ENCODE results near the gene MGMT. TPM values are rescaled to one million over a fixed set of nuclear protein-coding genes. Genes with fewer than 3 reads are reported as not detected.
"Not testable (repeated sequence)": the region's sequence is repeated elsewhere in the genome, so short reads cannot be mapped to it uniquely, and the experiment has no call there.

Gene MGMT
- total RNA-seq: 10 to 100 TPM; 17.8 to 19.2 TPM

DNA sequence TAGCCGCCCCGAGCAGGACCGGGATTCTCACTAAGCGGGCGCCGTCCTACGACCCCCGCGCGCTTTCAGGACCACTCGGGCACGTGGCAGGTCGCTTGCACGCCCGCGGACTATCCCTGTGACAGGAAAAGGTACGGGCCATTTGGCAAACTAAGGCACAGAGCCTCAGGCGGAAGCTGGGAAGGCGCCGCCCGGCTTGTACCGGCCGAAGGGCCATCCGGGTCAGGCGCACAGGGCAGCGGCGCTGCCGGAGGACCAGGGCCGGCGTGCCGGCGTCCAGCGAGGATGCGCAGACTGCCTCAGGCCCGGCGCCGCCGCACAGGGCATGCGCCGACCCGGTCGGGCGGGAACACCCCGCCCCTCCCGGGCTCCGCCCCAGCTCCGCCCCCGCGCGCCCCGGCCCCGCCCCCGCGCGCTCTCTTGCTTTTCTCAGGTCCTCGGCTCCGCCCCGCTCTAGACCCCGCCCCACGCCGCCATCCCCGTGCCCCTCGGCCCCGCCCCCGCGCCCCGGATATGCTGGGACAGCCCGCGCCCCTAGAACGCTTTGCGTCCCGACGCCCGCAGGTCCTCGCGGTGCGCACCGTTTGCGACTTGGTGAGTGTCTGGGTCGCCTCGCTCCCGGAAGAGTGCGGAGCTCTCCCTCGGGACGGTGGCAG lies at the start of gene MGMT:
MGMT (plus strand) TSS at position 539 of the 656 bp plus-strand sequence.
- Mint-ChIP-seq H3K4me1 (ENCODE audit: low read depth) (peaks cover 17% of the 10 kb centered on the region), H3K27me3 (ENCODE audit: low read depth) (no peaks in the 10 kb centered on the region), H3K9me3 (no peaks in the 10 kb centered on the region), H3K27ac (peak within 1 kb of the TSS; percentile 73), H3K4me3 (peak within 1 kb of the TSS; percentile 83 to 91), H3K36me3 (ENCODE audit: insufficient read depth in 2 of 2) (no peaks in the 10 kb centered on the region)
- DNase-seq: peak; percentile 98 to 99
- peak; percentile 97 to 98 for ATAC-seq (replicated peaks in 1 of 2)

DNA sequence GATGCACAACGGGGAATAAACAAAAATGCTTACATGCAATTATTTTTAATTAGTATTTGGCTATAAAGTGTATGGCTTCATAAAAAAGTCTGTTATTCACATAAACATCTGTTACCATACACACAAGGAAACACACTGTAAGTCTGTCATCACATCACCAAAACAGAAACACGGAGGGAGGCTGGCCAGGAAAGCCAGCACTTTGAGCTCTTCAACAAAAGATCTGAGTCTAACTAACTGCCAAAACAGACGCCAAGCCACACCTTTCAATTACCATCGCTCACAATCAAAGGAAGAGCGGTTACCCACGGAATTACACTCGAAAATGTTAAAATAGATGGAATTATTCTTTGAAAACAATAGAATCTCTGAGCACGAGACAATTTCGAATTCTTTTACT lies 49.2 kb upstream of the MGMT start:
- H3K36me3 Mint-ChIP-seq (ENCODE audit: insufficient read depth in 2 of 2): no peaks in the 10 kb centered on the region
- no peak overlapping the region for H3K27ac Mint-ChIP-seq
- ATAC-seq (replicated peaks in 1 of 2): no peak
- peaks cover 8% of the 10 kb centered on the region for H3K27me3 Mint-ChIP-seq (ENCODE audit: low read depth)
- H3K9me3 Mint-ChIP-seq: no peaks in the 10 kb centered on the region
- H3K4me1 Mint-ChIP-seq (ENCODE audit: low read depth): no peaks in the 10 kb centered on the region
- H3K4me3 Mint-ChIP-seq: no peak overlapping the region
- DNase-seq: no peak

DNA sequence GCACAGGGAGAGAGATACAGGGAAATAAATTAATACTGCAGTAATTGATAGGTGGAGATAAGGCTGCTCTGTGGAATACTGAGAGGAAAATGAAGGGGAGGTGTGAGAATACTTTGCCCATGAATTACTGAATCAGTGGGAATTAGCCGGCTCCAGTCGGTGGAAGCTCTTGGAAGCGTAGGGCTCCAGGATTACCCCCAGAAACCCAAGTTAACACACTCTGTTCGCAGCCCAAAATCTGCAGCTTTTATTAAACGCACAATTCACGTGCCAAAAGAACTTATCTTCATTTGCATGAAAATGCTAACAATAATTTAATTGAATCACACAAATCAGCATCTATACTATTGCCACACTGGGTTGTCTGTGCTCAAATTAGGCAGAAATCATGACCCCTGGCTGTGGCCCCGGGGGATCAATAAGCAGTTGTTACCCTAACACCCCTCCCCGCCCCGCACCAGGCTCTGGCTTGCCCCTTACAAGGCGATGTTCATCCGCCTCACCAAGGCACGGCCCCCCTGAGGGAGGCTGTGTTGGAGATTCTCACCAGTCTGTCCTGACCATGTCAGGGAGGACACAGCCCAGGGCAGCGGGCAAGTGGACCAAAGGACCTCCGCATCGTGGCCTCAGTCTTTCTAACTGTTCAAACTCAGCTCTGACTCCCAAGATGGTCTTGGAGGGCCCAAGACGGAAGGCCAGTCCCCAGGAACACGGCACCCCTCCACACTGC lies 48.4 kb upstream of the MGMT start:
- no peak for ATAC-seq (replicated peaks in 1 of 2)
- Mint-ChIP-seq H3K9me3 (no peaks in the 10 kb centered on the region), H3K27ac (no peak overlapping the region)

DNA sequence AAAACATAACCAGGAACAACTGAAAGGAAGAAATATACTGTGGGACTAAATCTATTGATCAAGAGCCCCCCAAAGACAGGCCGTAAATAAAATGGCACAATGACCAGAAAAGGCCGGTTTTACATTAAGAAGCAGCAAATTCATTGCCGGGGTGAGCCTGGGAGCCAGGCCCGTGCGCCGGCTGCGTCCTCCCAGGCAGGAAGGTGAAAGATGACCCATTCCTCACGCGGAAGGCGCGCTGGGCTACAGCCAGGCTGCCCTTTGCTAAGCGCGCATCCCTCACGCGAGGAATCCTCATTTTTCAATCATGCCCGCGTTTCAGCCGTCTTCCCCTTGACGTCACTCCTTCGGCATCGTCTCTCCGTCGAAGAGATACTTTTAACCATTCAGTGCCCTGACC lies 47.6 kb upstream of the MGMT start:
- ATAC-seq (replicated peaks in 1 of 2): no peak
- Mint-ChIP-seq H3K4me3 (no peak overlapping the region), H3K27ac (no peak overlapping the region), H3K27me3 (ENCODE audit: low read depth) (peaks cover 10% of the 10 kb centered on the region), H3K36me3 (ENCODE audit: insufficient read depth in 2 of 2) (no peaks in the 10 kb centered on the region), H3K4me1 (ENCODE audit: low read depth) (no peaks in the 10 kb centered on the region), H3K9me3 (no peaks in the 10 kb centered on the region)
- DNase-seq: no peak

More for the DNA sequence above, 48.4 kb upstream of the MGMT start:
- H3K4me1 Mint-ChIP-seq (ENCODE audit: low read depth): no peaks in the 10 kb centered on the region
- peaks cover 10% of the 10 kb centered on the region for H3K27me3 Mint-ChIP-seq (ENCODE audit: low read depth)
- DNase-seq: no peak
- H3K4me3 Mint-ChIP-seq: no peak overlapping the region
- H3K36me3 Mint-ChIP-seq (ENCODE audit: insufficient read depth in 2 of 2): no peaks in the 10 kb centered on the region

DNA sequence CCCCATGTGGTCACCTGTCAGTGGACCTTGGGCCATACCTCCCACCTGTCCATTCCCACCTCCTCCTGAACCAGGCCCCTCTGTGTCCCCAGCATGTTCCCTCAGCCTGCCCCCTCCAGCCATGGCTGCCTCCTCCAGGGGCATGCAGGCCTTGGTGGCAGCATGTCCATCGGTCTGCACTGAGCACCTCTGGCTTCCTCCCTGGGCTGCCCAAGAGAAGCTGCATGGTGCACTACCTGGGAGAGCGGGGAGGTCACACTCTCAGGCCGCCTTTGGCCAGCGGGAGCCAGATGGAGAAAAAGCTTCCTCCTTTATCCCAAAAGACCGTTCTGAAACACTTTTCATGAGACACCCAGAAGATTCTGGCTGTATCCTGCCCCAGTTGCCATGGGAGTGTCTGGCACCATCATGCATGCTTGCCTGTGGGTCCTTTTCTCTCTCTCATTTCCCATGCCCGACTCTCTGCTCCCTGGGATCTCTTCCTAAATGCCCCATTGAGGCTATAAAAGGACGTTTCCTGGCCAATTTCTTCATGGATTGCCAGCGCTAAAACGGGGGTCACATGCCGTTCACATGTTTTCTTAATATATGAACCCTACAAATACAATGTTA lies 45.5 kb upstream of the MGMT start:
- Mint-ChIP-seq H3K4me1 (ENCODE audit: low read depth) (no peaks in the 10 kb centered on the region), H3K4me3 (no peak overlapping the region), H3K9me3 (no peaks in the 10 kb centered on the region), H3K36me3 (ENCODE audit: insufficient read depth in 2 of 2) (no peaks in the 10 kb centered on the region), H3K27ac (no peak overlapping the region), H3K27me3 (ENCODE audit: low read depth) (peaks cover 10% of the 10 kb centered on the region)
- no peak for ATAC-seq (replicated peaks in 1 of 2)
- no peak for DNase-seq

DNA sequence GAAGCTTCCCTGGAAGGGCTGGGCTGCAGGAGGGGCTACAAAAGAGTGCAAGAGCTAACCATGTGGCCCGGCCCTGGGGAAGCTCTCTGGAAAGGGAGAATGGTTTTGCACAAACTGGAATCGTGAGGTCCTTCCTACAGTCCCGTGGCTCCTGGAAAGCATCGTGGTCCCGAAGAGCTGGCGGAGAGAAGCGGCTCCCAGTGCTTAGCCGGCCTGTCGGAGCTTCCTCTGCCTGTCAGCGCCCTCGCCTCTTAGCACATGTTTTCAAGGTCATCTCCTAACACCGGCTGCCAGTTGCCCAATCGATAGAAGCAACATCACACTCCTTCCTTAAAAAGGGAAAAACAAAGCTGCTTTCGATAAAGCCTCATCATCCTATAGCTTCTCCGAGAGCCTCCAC lies 42.1 kb upstream of the MGMT start:
- no peaks in the 10 kb centered on the region for H3K9me3 Mint-ChIP-seq
- ATAC-seq (replicated peaks in 1 of 2): no peak
- H3K27me3 Mint-ChIP-seq (ENCODE audit: low read depth): peaks cover 15% of the 10 kb centered on the region
- H3K4me3 Mint-ChIP-seq: no peak overlapping the region
- H3K27ac Mint-ChIP-seq: no peak overlapping the region
- H3K36me3 Mint-ChIP-seq (ENCODE audit: insufficient read depth in 2 of 2): no peaks in the 10 kb centered on the region
- no peaks in the 10 kb centered on the region for H3K4me1 Mint-ChIP-seq (ENCODE audit: low read depth)
- no peak for DNase-seq

DNA sequence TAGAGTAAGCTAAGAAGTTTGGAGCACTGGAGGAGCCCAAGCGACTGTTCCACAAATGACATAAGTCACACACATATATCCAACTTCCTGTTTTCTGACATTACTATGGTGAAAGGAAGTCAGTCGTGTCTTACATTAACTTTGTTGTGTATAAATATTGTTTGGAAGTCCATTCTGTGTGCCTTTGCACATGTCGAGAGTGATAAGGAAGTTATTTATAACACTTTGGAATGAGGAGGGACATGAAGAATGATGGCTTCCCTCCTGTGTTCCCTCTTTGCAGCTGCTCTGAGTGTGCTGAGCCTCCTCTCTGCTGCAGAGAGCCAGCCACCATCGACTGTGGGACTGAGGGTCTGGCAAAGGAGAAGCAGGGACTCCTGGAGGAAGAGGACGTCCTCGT lies 40.4 kb upstream of the MGMT start:
- Mint-ChIP-seq H3K9me3 (no peaks in the 10 kb centered on the region), H3K4me3 (no peak overlapping the region), H3K27me3 (ENCODE audit: low read depth) (peaks cover 15% of the 10 kb centered on the region), H3K36me3 (ENCODE audit: insufficient read depth in 2 of 2) (no peaks in the 10 kb centered on the region), H3K27ac (no peak overlapping the region), H3K4me1 (ENCODE audit: low read depth) (no peaks in the 10 kb centered on the region)
- DNase-seq (no peak), ATAC-seq (replicated peaks in 1 of 2) (no peak)

DNA sequence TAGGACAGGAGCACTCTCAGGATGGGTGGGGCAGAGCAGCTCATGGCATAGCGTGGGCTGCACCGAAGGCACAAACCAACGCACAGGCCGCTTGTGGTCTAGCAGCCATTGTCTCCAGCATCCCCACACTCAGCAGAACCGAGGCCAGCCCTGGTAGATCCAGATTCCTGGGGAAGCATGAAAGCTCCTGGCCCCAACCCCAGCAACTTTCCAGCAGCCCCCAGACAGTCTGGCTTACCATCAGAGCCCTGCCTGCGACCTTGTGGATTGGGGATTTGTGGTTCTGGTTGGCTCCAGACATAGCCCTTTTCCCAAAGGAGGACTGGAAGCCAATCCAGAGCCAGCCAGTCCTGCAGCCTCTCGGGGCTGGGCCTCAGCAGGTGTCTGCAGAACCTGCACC lies 33.8 kb upstream of the MGMT start:
- Mint-ChIP-seq H3K27me3 (ENCODE audit: low read depth) (peaks cover 5% of the 10 kb centered on the region), H3K4me3 (no peak overlapping the region), H3K9me3 (no peaks in the 10 kb centered on the region), H3K36me3 (ENCODE audit: insufficient read depth in 2 of 2) (no peaks in the 10 kb centered on the region), H3K4me1 (ENCODE audit: low read depth) (no peaks in the 10 kb centered on the region), H3K27ac (no peak overlapping the region)
- ATAC-seq (replicated peaks in 1 of 2) (no peak), DNase-seq (no peak)

DNA sequence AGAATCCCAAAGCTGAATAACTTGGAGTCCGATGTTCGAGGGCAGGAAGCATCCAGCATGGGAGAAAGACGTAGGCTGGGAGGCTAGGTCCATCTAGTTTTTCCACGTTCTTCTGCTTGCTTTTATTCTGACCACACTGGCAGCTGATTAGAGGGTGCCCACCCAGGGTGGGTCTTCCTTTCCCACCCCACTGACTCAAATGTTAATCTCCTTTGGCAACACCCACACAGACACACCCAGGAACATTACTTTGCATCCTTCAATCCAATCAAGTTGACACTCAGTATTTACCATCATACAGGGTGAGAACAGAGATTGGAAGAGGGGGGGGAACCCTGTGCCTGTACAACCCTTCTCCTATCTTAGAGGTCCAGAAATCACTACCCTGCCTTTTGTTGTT lies 31.3 kb upstream of the MGMT start:
- ATAC-seq (replicated peaks in 1 of 2); H3K27me3 Mint-ChIP-seq (ENCODE audit: low read depth); H3K4me3 Mint-ChIP-seq: not testable (repeated sequence)

DNA sequence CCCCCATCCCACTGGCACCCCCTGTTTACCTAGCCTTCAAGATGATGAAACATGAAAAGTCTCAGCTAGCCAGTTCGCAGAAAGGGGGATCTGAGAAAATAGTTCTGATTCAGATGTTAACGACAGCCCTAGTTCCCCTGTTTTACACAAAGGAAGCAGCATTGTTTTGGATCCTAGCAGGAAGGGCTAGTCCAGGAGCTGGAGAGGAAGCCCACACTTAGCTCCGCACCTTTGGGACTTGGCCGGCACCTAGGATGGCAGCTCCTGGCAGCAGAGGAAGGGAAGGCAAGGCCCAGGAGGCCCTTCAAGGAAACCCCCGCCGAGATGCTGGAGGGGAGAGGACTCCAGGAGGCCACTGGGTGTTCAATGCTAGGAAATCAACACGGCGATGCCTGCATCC lies 29.0 kb upstream of the MGMT start:
- H3K27ac Mint-ChIP-seq: no peak overlapping the region
- H3K9me3 Mint-ChIP-seq: no peaks in the 10 kb centered on the region
- no peaks in the 10 kb centered on the region for H3K36me3 Mint-ChIP-seq (ENCODE audit: insufficient read depth in 2 of 2)
- ATAC-seq (replicated peaks in 1 of 2) (no peak), DNase-seq (no peak)
- H3K4me3 Mint-ChIP-seq: no peak overlapping the region
- no peaks in the 10 kb centered on the region for H3K4me1 Mint-ChIP-seq (ENCODE audit: low read depth)
- peaks cover 6% of the 10 kb centered on the region for H3K27me3 Mint-ChIP-seq (ENCODE audit: low read depth)

More for the DNA sequence above, 31.3 kb upstream of the MGMT start:
- not testable (repeated sequence) for DNase-seq; H3K9me3 Mint-ChIP-seq; H3K27ac Mint-ChIP-seq; H3K4me1 Mint-ChIP-seq (ENCODE audit: low read depth); H3K36me3 Mint-ChIP-seq (ENCODE audit: insufficient read depth in 2 of 2)

DNA sequence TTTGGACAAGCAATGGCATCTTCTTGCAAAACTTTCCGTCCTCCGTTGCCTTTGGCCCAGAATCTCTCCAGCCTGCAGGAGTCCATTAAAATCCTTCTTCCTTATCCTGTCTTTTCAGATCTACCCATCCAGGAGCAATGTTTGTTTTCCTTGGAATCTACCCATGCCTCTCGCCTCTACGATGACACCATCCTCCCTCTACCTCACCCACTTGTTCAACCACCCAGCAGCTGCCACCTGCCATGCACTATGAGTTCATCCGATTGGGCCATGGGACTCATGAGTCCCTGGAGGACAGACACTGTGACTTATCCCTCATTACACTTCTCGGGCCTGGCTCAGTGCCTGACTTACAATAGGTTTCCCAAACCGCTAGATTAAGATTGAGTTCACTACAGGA lies 26.8 kb upstream of the MGMT start:
- H3K27ac Mint-ChIP-seq: no peak overlapping the region
- no peak for ATAC-seq (replicated peaks in 1 of 2)

DNA sequence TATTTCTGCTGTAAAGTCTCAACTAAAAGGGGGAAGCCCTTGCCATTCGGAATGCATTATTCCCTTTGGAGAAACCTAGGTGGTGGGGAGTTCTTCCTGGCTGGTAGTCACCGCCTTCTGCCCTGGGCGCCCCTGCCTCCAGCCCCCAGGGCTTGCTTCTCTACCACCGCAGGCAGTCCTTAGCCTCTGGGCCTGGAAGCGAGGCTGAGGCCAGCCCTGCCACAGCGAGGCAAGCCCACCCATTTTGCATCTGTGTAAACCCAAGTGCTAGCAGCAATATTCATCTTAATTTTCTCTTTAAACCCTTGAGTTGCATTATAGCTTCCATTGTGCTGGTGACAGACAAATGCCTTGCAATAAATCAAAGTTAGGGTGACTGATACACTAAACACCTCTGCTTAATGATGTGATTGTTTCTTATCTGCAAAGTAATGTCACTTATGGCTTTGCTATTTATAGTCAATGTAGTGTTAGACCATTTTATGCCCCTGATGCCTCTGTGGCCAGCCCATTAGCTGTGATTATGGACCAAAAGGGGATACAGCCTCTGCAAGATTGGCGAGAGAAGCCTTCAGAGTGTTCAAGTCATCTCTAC lies 26.2 kb upstream of the MGMT start:
- Mint-ChIP-seq H3K9me3 (no peaks in the 10 kb centered on the region), H3K36me3 (ENCODE audit: insufficient read depth in 2 of 2) (no peaks in the 10 kb centered on the region), H3K4me3 (no peak overlapping the region), H3K27me3 (ENCODE audit: low read depth) (peaks cover 6% of the 10 kb centered on the region), H3K27ac (no peak overlapping the region), H3K4me1 (ENCODE audit: low read depth) (no peaks in the 10 kb centered on the region)
- DNase-seq: no peak
- no peak for ATAC-seq (replicated peaks in 1 of 2)

More for the DNA sequence above, 26.8 kb upstream of the MGMT start:
- no peak overlapping the region for H3K4me3 Mint-ChIP-seq
- H3K4me1 Mint-ChIP-seq (ENCODE audit: low read depth): no peaks in the 10 kb centered on the region
- no peaks in the 10 kb centered on the region for H3K9me3 Mint-ChIP-seq
- no peaks in the 10 kb centered on the region for H3K36me3 Mint-ChIP-seq (ENCODE audit: insufficient read depth in 2 of 2)
- peaks cover 6% of the 10 kb centered on the region for H3K27me3 Mint-ChIP-seq (ENCODE audit: low read depth)
- no peak for DNase-seq

DNA sequence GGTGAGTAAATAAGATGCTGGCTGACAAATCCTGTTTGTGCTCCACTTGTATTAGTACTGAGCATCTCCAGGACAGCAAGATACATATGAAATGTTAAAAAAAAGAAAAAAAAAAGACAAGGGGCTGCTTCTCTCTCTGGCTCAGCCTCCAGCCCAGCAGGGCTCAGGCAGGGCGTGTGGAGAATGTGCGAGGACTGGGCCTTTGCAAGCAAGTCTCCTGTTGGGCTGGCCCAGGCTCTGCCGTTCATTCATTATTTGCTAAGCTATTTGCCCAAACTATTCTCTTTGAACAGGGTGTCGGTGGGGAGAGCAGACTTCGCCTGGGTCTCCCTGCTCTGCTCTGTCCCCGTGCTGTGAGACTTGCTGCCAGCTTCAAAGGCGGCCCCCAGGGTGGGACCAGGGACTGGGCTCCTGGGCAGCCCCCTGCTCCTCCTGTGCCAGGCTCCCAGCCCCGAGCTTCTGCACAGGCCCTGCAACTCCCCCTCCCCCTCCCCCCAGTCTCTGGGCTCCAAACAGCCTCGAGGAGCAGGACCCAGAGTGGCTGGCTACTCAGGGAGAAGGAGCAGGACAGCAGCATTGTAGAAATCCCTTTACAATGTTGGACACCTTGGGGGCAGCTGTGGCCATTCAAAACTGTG lies 25.6 kb upstream of the MGMT start:
- Mint-ChIP-seq H3K4me3 (no peak overlapping the region), H3K9me3 (no peaks in the 10 kb centered on the region), H3K27ac (no peak overlapping the region), H3K36me3 (ENCODE audit: insufficient read depth in 2 of 2) (no peaks in the 10 kb centered on the region), H3K4me1 (ENCODE audit: low read depth) (no peaks in the 10 kb centered on the region), H3K27me3 (ENCODE audit: low read depth) (peaks cover 6% of the 10 kb centered on the region)
- DNase-seq (no peak), ATAC-seq (replicated peaks in 1 of 2) (no peak)
